M059J (cell line): ENCODE data around the gene ABLIM1. TPM values are rescaled to one million over a fixed set of nuclear protein-coding genes. Genes with fewer than 3 reads are reported as not detected.

ENCODE experiments used
- DNase-seq: peaks from one replicate; pipeline ENCODE4 v3.0.0-alpha.2; 2012; ENCODE audit warnings: low read depth
- total RNA-seq: library from RNA; depleted of rRNA; stranded (reverse); fragments of >200 nt; shearing (Covaris generic); gene quantifications from 2 replicates; pipeline ENCODE4 v1.2.3, GENCODE V29; 2014

Gene ABLIM1
- total RNA-seq, 1 experiment from 2014 or later, result 5.8 TPM

GRCh38 chr10:114489521-114490310, 168.4 kb downstream of the ABLIM1 start:
- DNase-seq, result no peak

- peak; percentile 51 for DNase-seq
These were observed 170.1 kb downstream of the ABLIM1 start for GRCh38 chr10:114487815-114488536.

GRCh38 chr10:114486938-114487814, 170.9 kb downstream of the ABLIM1 start:
- peak; percentile 58 for DNase-seq

GRCh38 chr10:114485696-114486400, 172.2 kb downstream of the ABLIM1 start:
- DNase-seq, result no peak

- DNase-seq, result no peak
These were observed 174.5 kb downstream of the ABLIM1 start for GRCh38 chr10:114483575-114483974.

- no peak for DNase-seq
These were observed 175.4 kb downstream of the ABLIM1 start for GRCh38 chr10:114482480-114483304.

GRCh38 chr10:114481055-114481454, 177.0 kb downstream of the ABLIM1 start:
- no peak for DNase-seq

- DNase-seq, result no peak
These were observed 178.2 kb downstream of the ABLIM1 start for GRCh38 chr10:114479836-114480235.

- DNase-seq, result no peak
These were observed 178.8 kb downstream of the ABLIM1 start for GRCh38 chr10:114479307-114479706.

GRCh38 chr10:114478281-114478680, 179.8 kb downstream of the ABLIM1 start:
- DNase-seq, result no peak

- no peak for DNase-seq
These were observed 180.8 kb downstream of the ABLIM1 start for GRCh38 chr10:114477285-114477684.

GRCh38 chr10:114474989-114475388, 183.1 kb downstream of the ABLIM1 start:
- no peak for DNase-seq

- no peak for DNase-seq
These were observed 184.3 kb downstream of the ABLIM1 start for GRCh38 chr10:114473776-114474175.

- no peak for DNase-seq
These were observed 185.2 kb downstream of the ABLIM1 start for GRCh38 chr10:114472877-114473253.

GRCh38 chr10:114471906-114472876, 185.9 kb downstream of the ABLIM1 start:
- no peak for DNase-seq

GRCh38 chr10:114470956-114471905, 186.8 kb downstream of the ABLIM1 start:
- peak; percentile 64 for DNase-seq

GRCh38 chr10:114470361-114470760, 187.7 kb downstream of the ABLIM1 start:
- DNase-seq, result no peak

GRCh38 chr10:114458955-114459354, 199.1 kb downstream of the ABLIM1 start:
- DNase-seq, result peak; percentile 36
